GM19239 (cell line): Measurements from ENCODE around the gene TYMP.
A peak's percentile ranks its signal among the peaks of the same experiment; 100 is the strongest.
"Not testable (repeated sequence)": the region's sequence is repeated elsewhere in the genome, so short reads cannot be mapped to it uniquely, and the experiment has no call there.

Experiments used
- DNase-seq: peaks from one replicate; pipeline ENCODE4 v3.0.0; 2011; ENCODE audit warnings: low spot score; ENCODE audit not compliant: insufficient read length
- FAIRE-seq: peaks from 2 replicates; lab custom pipeline; 2011; peaks lifted over from hg19 to GRCh38; lab: Jason Lieb, UNC

The TYMP gene

GRCh38 chr22:50542416-50542927, 12.7 kb upstream of the TYMP start:
- DNase-seq, result no peak
- no peak for FAIRE-seq

GRCh38 chr22:50541667-50542026, 11.8 kb upstream of the TYMP start:
- FAIRE-seq, result peak; percentile 99
- not testable (repeated sequence) for DNase-seq

GRCh38 chr22:50540381-50540780, 10.6 kb upstream of the TYMP start:
- FAIRE-seq (no peak), DNase-seq (no peak)

GRCh38 chr22:50537765-50538164, 8.0 kb upstream of the TYMP start:
- DNase-seq, result no peak
- FAIRE-seq, result no peak

- no peak for DNase-seq
- no peak for FAIRE-seq
Observed at GRCh38 chr22:50536226-50536625, 6.4 kb upstream of the TYMP start.

GRCh38 chr22:50535113-50535512, 5.3 kb upstream of the TYMP start:
- FAIRE-seq, result peak; percentile 39
- no peak for DNase-seq

GRCh38 chr22:50533856-50534711, 4.3 kb upstream of the TYMP start:
- FAIRE-seq, result peak; percentile 93
- not testable (repeated sequence) for DNase-seq

GRCh38 chr22:50532824-50533796, 3.3 kb upstream of the TYMP start:
- no peak for DNase-seq
- peak; percentile 78 for FAIRE-seq

GRCh38 chr22:50531962-50532674, 2.3 kb upstream of the TYMP start:
- FAIRE-seq (peak; percentile 54), DNase-seq (no peak)

GRCh38 chr22:50531546-50531961, 1.7 kb upstream of the TYMP start:
- FAIRE-seq (peak; percentile 88), DNase-seq (no peak)

GRCh38 chr22:50530877-50531545, 1.2 kb upstream of the TYMP start:
- peak; percentile 92 for FAIRE-seq

GRCh38 chr22:50530580-50530876, 716 bp upstream of the TYMP start:
- DNase-seq (no peak), FAIRE-seq (no peak)

More at GRCh38 chr22:50530877-50531545, 1.2 kb upstream of the TYMP start:
- no peak for DNase-seq

- FAIRE-seq (no peak), DNase-seq (no peak)
Observed at GRCh38 chr22:50529416-50529896, 356 bp downstream of the TYMP start.

- FAIRE-seq (peak; percentile 86), DNase-seq (no peak)
Observed at GRCh38 chr22:50528682-50529415, 963 bp downstream of the TYMP start.

- DNase-seq, result no peak
- peak; percentile 21 for FAIRE-seq
Observed at GRCh38 chr22:50527921-50528681, 1.7 kb downstream of the TYMP start.

- DNase-seq (no peak), FAIRE-seq (peak; percentile 95)
Observed at GRCh38 chr22:50526834-50527801, 2.7 kb downstream of the TYMP start.
